Left hindlimb (tissue), 1 donor: ENCODE data around the gene GID4.

ENCODE experiments used
- DNase-seq: peaks from one replicate; pipeline ENCODE4 v3.0.0-alpha.2; 2018

The GID4 gene

DNA sequence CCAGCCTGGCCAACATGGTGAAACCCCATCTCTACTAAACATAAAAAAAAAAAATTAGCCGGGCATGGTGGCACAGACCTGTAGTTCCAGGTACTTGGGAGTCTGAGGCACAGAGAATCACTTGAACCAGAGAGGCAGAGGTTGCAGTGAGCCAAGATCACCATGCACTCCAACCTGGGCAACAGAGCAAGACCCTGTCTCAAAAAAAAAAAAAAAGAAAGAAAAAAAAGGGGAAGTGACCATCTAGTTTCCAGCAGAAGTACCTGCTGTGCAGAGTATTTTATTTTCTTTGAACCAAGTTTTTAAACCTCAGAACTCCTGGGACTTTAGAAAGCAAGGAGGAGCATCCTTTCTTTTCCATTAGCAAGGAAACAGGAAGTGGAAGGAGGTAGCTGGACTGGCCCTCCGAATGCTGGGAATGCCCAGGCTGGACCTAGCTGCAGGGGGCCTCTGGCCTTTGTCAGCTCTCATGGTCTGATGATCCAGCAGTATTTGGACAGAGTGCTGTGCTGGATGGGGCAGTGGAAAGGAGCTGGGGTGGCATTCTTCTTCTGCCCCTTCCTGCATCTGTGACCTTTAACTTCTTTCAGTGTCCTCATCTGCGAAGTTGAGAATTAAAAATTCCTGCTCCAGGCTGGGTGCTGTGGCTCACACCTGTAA lies 6.6 kb downstream of the GID4 start:
- DNase-seq: no peak

DNA sequence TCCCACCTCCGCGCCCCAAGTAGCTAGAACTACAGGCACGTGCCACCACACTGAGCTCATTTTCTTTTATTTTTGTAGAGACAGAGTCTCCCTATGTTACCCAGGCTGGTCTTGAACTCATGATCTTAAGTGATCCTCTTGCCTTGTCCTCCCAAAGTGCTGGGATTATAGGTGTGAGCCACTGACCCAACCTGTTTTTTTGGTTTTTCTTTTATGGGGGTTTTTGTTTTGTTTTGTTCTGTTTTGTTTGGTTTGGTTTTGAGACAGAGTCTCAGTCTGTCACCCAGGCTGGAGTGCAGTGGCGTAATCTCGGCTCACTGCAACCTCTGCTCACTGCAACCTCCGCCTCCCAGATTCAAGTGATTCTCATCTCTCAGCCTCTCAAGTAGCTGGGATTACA lies 16.4 kb downstream of the GID4 start:
- DNase-seq: no peak

DNA sequence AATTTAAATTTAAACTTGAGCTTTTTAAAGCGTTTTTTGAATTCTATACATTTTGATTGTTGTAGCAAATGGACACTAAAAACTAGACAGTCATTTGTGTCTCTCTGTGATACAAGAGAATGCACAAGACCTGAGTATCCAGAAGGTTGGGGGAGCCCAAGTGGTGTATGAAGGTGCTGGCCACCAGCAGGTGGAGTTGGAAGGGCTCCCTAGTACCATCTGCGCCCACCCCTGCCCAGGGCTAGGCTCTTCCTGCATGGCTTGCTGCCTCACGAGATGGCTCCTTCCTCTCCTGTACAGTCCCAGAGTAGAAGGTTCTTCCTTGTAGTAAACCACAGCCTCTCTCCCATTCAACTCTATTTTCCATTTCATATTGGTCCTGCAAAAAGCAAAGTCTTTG lies 17.0 kb downstream of the GID4 start:
- DNase-seq: no peak

DNA sequence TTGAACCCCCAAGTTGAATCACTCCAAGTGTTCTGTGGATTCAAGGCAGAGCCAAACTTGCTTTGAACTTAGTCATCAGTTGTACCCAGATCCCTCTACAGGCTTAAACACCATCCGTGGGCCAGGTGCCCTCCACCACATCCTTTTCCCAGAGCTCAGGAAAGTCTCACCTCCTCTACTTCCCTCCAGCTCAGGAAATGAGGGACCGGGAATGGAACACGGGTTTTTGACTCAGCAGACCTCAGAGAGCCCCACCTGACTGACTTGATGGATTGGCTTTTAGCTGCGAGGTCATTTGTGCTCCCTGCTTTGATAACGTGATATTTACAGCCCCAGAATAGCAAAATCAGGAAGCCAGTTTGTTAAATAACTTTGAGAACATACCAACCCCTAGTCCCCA lies 20.1 kb downstream of the GID4 start:
- no peak for DNase-seq

DNA sequence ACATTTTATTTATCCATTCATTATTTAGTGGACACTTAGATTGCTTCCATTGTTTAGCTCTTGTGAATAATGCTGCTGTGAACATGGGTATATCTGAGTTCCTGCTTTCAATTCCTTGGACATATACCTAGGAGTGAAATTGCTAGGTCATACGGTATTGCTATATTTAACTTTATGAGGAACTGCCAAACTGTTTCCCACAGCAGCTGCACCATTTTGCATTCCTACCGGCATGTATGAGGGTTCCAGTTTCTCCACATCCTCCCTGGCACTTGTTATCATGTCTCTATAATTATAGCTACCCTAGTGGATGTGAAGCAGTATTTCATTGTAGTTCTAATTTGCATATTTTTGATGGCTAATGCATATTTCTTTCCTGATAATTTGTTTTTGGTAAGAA lies 24.8 kb downstream of the GID4 start:
- DNase-seq: no peak

DNA sequence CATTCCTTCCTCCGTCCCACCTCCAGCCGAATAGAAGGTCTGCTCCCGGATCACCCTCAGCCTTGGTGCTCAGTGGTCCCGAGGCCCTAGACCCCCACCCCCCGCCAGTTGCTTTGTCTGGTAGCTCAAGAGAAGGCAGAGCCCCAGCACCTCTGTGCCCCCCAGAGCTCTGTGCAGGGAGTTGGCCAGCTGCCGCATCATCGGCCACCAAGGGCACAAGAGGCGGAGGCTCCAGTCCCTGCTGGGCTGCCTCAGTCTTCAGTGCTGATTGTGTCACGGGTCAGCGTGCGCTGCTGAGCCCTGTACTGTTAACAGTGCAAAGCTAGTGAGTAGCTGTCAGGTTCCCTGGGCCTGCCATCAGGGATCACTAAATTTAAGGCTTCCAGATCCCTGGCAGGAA lies 26.3 kb downstream of the GID4 start:
- no peak for DNase-seq

DNA sequence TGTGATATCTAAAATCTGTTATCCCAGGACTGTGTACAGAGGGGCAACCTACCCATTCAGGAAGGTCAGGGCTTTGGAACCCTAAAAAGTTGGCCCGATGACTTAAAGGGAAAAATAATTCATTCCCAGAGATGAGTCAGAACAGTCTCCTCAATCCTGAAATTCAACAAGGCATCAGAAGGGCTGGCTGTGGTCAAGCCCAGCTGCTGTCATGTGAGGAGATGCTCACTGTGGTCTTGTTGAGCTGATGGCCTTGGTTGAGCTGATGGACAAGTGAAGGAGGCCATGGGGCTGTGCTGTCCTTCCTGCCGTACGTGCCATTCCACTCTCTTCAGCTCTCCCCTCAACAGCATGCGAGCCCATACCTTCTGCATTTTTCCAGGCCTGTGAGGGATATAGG lies 27.7 kb downstream of the GID4 start:
- no peak for DNase-seq

DNA sequence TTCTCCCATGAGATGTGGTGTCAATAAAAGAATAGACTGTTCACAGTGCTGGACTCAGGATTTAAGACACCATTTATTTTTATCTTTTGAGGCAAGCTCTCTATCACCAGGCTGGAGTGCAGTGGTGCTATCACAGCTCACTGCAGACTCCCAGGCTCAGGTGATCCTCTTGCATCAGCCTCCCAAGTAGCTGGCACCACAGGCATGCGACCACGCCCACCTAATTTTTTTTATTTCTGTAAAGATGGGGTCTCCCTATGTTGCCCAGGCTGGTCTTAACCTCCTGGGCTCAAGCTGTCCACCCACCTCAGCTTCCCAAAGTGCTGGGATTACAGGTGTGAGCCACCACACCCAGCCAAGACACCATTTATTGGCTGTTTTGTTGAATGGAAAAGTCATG lies 29.9 kb downstream of the GID4 start:
- DNase-seq: no peak

DNA sequence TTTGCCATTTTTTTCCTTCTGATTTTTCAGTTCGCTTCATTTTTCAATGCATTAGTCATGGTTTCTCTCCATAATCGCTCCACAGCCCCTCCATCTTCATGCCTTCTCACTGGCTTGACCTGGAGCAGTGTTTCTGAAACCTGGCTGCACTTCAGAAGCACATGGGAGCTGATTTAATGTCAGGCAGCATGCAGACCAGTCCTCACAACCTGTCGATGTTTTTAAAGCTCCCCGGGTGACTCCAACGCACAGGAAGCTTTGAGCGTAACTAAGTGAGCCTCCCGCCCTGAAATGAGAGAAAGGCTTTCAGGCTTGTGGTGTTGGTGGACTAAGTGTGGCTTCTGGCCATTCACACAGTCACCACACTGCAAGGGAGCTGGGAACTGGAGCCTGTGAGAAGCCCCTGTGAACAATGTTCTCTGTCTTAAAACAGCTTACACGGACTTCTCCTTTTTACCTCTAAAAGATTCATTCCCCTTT lies 31.7 kb downstream of the GID4 start:
- DNase-seq: peak; percentile 37

DNA sequence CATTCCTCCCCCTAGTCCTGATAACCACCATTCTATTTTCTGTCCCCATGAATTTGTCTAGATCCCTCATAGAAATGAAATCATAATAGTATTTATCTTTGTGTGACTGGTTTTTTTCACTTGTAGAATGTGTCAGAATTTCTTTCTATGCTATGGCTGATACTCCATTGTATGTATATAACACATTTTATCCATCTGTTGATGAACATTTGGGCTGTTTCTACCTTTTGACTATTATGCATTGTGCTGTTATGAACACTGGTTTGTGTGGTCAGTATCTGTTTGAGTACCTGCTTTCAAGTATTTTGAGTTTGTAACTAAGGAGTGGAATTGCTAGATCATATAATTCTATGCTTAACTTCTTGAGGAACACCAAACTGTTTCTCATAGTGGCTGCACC lies 32.5 kb downstream of the GID4 start:
- no peak for DNase-seq

DNA sequence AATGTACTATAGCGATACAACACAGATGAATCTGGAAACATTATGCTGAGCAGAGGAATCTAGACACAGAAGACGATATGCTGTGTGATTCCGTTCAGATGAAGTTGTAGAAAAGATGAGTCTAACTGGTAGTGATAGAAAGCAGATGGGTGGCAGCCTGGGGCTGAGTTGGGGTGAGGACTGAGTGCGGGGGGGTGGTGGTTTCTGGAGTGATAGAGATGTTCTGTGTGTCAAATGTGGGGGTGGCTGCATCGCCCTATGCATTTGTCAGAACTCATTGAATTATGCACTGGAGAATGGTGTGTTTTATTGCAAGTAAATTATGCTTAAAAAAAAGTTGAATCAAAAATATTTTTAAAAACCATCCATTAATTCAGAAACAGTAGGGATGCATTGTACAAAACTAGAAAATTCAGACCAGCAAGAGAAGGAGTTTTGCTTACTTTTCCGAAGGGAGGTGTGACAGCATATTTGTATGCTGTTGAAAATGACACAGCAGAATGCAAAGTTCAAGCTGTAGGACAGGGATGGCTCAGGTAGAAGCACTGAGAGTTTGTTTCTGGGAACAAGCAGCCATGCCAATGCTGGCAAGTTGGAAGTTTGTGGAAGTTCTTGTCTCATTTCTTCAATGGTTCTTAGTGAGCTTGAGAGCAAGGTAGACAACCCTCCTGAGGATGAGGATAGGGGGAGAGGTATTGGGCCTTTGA lies 35.5 kb downstream of the GID4 start:
- DNase-seq: no peak

DNA sequence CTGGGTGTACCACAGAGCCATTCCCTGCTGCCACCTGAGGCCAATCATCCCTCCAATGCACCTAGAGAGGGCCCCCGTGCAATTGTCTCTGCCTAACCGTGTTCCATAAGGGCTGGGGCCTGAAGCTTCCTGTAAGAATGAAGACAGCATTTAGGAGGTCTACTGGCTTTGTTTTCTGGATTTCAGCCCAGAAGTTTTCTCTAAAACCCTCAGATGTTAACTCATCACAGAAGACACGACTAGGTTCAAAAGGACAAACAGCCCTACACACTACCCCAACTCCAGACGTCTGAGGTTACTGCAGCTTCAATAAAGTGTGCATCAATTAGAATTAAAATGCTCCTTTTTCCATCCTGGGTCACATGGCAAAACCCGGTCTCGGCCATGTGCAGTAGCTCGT lies 37.7 kb downstream of the GID4 start:
- DNase-seq: no peak

DNA sequence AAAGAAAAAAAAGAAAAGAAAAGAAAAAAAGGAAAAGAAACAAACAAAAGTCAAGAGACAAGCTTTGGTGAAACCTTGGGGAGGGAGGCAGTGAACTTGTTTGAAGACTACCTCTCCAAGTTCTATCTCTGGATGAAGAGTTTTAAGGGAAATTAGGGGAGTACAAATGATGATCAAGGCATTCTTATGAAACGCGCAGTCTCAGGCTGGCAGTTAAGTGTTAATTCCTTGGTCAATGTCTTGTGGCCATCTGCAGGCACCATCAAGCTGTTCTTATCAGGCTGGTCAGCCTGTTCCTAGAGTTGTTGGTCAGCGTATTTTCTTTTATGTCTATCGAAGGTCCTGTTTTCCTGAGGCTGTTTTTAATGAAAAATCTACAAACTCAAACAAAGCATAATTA lies 40.3 kb downstream of the GID4 start:
- DNase-seq: no peak

DNA sequence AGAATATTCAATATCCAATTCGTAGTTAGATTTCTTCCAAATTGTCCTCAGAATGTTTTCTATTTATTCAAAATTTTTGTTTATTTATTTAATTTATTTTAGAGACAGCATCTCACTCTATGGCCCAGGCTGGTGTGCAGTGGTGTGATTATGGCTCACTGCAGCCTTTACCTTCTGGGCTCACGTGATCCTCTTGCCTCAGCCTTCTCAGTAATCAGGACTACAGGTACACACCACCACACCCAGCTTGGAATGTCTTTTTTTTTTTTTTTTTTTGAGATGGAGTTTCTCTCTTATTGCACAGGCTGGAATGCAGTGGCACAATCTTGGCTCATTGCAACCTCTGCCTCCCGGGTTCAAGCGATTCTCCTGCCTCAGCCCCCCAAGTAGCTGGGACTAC lies 45.0 kb downstream of the GID4 start:
- DNase-seq: no peak

DNA sequence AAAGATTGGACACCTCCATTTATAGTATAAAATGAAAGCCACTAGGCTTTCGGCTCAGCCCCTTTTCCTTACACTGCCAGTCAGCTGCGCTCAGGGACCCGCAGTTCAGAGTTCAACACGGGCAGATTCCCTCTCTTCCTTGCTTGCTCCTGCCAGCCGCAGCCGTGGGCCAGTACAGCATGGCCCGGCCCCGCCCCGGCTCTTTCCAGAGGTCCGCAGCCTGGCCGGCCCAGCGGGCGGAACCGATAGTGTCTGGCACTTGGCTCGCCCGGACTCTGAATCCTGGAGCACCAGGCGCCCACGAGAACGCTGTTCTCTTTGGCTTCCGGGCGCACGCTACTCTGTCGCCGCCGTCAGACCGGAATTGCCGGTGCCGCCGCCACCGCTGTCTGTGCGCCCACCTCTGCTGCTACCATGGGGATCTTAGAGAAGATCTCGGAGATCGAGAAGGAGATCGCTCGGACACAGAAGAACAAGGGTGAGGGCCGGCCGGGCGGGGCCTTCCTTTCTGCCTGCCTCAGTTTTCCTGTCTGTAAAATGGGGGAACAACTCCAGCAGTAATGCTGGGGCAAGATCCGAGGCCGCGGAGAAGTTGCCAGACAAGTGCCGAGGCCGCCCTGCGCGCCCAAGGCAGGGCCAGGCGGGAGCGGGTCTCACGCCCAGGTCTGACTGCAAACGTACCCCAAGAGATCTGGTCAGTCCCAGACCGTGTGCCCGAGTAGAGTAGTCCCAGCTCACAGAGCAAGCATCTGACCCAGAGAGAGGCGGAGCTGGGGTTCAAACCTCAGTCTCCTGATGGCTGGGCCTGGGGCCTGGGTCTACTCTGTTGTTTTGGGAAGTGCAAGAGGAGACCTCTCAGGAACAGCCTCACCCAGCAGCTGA lies 48.6 kb downstream of the GID4 start, which contains the start of gene DRG2:
TSS of gene DRG2 (plus strand) at position 339 of the 882 bp plus-strand sequence. CDS start at position 415, 76 bp downstream.
- peak; percentile 94 for DNase-seq

DNA sequence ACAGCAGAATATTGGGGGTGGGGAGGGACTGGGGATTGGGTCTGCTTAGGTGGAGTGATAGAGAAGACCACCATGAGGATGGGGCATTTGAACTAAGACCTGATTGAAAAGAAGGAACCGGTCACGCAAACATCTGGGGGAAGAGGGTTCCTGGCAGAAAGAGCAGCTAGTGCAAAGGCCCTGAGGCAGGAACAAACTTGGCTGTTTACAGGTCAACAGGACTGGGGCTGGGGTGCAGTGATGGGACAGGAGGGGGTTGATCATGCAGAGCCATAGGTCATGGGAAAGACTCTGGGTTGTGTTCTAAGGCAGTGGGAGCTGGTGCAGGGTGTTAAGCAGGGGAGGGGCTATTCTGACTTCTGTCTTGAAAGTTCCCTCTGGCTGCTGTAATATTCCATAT lies 50.4 kb downstream of the GID4 start:
- no peak for DNase-seq

DNA sequence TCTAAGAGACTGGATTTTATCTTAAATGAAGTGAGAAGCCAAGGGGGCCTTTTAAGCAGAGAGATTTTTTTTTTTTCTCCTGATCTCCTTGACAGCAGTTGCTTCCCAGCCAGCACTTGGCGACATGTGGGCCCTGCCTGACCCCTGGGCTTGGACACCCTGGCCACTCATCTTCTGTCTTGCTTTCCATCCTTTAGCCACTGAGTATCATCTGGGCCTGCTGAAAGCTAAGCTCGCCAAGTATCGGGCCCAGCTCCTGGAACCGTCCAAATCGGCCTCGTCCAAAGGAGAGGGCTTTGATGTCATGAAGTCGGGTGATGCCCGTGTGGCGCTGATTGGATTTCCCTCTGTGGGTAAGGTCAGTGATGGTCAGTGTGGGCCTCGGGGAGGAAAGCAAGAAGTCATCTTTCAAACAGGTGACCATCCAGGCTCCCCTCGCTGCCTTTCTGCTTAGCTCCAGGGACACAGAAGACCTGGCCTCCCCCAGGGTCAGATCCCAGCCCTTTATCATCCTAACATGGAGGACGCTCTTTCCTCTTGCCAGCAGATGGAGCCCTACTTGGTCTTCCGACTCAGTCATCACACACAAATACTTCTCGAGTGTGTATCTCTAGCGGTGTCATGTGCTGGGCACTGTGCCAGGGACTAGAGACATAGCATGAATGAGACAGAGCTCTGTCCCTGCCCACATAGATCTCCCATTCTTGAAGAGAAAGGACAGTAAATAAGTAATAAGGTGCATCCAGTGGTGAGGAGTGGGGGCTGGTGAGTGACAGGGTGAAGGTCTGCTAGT lies 54.6 kb downstream of the GID4 start:
- DNase-seq: no peak

DNA sequence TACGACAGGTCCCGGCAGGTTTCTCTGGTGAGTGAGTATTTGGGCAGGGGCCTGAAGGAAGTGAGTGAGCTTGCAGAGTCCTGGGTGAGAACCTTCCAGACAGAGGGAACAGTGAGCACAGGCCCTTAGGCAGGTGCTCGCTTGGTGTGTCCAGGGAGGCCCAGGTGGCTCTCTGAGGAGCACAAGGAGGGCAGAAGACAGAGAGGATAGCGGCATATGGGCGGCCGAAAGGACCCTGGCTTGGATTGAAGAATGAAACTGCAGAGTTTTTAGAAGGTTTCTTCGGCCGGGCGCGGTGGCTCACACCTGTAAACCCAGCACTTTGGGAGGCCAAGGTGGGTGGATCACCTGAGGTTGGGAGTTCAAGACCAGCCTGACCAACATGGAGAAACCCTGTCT lies 55.2 kb downstream of the GID4 start:
- DNase-seq: no peak

DNA sequence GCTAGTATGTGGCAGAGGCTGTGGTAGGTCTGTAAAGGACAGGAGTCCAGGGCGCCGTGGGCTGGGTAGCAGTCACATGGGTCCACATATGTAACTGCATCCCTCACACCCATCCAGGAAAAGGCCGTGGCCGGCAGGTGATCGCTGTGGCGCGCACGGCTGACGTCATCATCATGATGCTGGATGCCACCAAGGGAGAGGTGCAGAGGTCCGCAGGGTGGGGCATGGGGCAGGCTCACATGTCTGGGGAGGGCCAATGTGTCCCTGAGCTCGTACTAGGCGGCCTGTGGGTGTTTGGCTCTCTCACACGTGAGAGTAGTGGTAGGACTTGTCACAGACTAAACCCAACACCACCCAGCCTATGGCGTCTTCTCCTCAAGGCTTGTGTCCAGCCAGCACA lies 60.3 kb downstream of the GID4 start:
- DNase-seq: no peak

DNA sequence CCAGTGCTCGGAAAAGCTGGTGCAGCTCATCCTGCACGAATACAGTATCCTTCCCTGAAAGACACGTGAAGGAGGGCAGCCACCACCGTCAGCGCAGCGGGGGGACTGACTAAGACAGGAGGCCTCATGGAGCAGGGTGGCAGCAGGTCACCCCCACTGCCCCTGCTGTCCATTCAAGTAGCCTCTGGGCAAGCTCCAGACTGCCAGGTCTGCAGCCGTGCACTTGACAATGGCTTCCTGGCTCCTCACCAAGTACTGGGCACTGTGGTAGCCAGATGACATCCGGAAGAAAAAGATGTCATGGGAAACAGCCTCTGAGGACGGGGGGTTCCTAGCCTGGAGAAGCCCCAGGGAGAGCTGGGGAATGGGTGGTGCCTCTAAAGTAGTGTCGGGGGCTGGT lies 61.4 kb downstream of the GID4 start:
- DNase-seq: no peak

DNA sequence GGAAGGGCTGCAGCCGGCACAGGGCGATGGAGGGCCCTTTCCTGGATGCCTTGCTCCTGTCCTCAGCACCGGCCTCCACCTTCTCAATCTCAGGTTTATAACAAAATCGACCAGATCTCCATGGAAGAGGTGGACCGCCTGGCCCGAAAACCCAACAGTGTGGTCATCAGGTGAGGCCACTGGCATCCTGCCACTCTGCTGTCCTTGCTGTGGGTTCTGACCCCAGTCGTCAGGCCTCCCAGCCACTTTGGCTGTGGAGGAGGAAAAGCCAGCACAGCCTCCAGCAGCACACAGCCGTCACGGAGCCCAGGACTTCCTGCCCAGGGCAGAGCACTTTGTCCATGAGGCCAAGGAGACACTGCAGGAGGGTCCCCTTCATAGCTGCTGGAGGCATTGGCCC lies 62.6 kb downstream of the GID4 start:
- DNase-seq: no peak

DNA sequence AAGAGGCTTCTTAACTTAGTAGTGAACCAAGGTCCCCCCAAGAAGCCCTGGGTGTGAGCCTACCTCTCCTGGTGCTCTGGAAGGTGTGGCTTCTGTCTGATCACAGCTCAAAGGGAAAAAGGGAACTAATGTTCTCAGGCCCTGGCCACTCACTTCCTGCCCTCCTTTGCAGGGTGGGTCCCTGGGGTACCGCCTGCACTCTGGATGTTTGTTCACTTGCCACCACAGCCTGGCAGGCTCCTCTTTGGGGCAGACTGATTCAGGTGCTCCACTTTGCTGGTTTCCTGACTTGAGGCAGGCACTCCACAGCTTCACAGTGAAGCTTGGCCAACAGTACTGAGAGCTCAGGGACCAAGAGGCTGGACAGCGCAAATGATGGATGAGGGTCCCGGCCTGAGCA lies 63.4 kb downstream of the GID4 start:
- no peak for DNase-seq

DNA sequence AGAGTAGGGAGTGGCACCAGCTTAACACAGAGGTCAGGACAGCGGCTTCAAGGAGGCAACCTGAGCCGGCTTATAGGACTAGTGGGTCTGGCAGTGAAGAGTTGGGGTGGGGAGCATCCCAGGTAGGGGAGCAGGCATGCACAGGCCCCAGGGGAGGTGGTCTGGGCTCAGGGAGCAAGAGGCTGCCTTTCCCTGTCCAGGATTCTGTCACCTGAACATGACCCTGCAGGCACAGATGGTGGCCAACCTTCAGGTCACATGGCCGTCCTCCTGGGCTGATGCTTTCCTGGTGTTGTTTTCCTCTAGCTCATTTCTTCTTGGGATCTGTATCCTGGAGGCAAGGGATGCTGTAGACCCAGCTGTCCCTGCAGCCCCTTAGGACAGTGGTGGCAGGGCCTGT lies 65.8 kb downstream of the GID4 start:
- no peak for DNase-seq
